Measurements from ENCODE around the gene SEH1L. TPM values are rescaled to one million over a fixed set of nuclear protein-coding genes. Genes with fewer than 3 reads are reported as not detected.

Gene SEH1L
- total RNA-seq, 1 donor from 2014 or later, result 48.6 TPM

DNA sequence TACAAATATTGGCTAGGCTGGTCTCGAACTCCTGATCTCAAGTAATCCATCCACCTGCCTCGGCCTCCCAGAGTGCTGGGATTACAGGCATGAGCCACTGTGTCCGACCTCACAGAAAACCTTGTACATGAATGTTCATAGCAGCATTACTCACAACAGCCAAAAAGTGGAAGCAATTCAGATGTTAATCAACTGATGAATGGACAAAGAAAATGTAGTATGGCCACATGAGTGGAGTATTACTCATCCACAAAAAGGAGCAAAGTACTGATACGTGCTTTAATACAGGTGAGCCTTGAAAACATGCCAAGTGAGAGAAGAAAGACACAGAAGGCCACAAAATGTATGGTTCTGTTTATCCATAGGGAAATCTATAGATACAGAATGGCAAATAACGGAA, 63.9 kb downstream of the SEH1L start:
- H3K4me3 Mint-ChIP-seq, result no peak overlapping the region
- no peak overlapping the region for H3K4me3 ChIP-seq
- no peak overlapping the region for H3K27ac Mint-ChIP-seq
- H3K79me2 ChIP-seq (ENCODE audit: low read depth), result no peaks in the 10 kb centered on the region
- no peak overlapping the region for H3K27ac ChIP-seq
- no peak overlapping the region for H3K9ac ChIP-seq
- no peak overlapping the region for H2AFZ ChIP-seq (replicated peaks)
- no peak overlapping the region for H3K4me2 ChIP-seq
- no peaks in the 10 kb centered on the region for H3F3A ChIP-seq (ENCODE audit: low read depth)
- no peak for DNase-seq (ENCODE audit: low spot score)
- no peaks in the 10 kb centered on the region for H3K27me3 ChIP-seq
- no peaks in the 10 kb centered on the region for H3K4me1 ChIP-seq
- no peaks in the 10 kb centered on the region for H3K9me3 Mint-ChIP-seq
- H3K36me3 Mint-ChIP-seq, result peaks cover 22% of the 10 kb centered on the region
- H3K36me3 ChIP-seq, result peaks cover 3% of the 10 kb centered on the region
- H3K9me3 ChIP-seq (ENCODE audit: low read depth), result no peaks in the 10 kb centered on the region
- no peaks in the 10 kb centered on the region for H4K20me1 ChIP-seq (ENCODE audit: low read depth)
- H3K4me1 Mint-ChIP-seq, result no peaks in the 10 kb centered on the region
- no peaks in the 10 kb centered on the region for H3K27me3 Mint-ChIP-seq (ENCODE audit: insufficient read depth, low read depth)
- TF ChIP-seq EZH2 (IDR thresholded peaks at IDR 0.05) (no peak), EZH2phosphoT487 (IDR thresholded peaks at IDR 0.05) (no peak)
- TF ChIP-seq, protein P1, sequence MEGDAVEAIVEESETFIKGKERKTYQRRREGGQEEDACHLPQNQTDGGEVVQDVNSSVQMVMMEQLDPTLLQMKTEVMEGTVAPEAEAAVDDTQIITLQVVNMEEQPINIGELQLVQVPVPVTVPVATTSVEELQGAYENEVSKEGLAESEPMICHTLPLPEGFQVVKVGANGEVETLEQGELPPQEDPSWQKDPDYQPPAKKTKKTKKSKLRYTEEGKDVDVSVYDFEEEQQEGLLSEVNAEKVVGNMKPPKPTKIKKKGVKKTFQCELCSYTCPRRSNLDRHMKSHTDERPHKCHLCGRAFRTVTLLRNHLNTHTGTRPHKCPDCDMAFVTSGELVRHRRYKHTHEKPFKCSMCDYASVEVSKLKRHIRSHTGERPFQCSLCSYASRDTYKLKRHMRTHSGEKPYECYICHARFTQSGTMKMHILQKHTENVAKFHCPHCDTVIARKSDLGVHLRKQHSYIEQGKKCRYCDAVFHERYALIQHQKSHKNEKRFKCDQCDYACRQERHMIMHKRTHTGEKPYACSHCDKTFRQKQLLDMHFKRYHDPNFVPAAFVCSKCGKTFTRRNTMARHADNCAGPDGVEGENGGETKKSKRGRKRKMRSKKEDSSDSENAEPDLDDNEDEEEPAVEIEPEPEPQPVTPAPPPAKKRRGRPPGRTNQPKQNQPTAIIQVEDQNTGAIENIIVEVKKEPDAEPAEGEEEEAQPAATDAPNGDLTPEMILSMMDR (IDR thresholded peaks at IDR 0.05), result no peak

DNA sequence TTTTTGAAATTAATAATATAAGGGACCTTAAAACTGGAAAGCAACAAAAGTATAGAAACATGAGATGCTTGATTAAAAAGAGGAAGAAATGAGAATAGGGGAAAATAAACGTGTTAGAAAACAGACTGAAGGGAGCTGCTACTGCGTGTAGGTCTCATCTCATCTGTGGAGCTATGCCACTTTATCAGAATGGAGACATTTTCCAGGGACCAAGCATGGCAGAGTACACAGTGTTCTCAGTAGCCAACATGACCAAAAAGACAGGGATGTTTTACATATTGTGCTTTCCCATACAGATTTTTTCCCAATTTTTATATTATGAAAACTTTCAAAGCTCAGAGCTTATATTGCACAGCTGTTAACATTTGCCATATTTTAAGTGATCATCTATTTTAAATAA, 66.4 kb downstream of the SEH1L start:
- Histone ChIP-seq H3K27me3 (no peaks in the 10 kb centered on the region), H3K27ac (no peak overlapping the region), H3K9ac (no peak overlapping the region), H2AFZ (replicated peaks) (no peak overlapping the region), H3F3A (ENCODE audit: low read depth) (no peaks in the 10 kb centered on the region), H3K4me2 (no peak overlapping the region), H3K79me2 (ENCODE audit: low read depth) (no peaks in the 10 kb centered on the region), H3K9me3 (ENCODE audit: low read depth) (no peaks in the 10 kb centered on the region), H3K4me1 (no peaks in the 10 kb centered on the region), H4K20me1 (ENCODE audit: low read depth) (no peaks in the 10 kb centered on the region), H3K36me3 (peaks cover 27% of the 10 kb centered on the region), H3K4me3 (no peak overlapping the region)
- DNase-seq (ENCODE audit: low spot score), result no peak
- Mint-ChIP-seq H3K27ac (no peak overlapping the region), H3K9me3 (no peaks in the 10 kb centered on the region), H3K27me3 (ENCODE audit: insufficient read depth, low read depth) (no peaks in the 10 kb centered on the region), H3K4me1 (no peaks in the 10 kb centered on the region), H3K36me3 (peaks cover 30% of the 10 kb centered on the region), H3K4me3 (no peak overlapping the region)
- TF ChIP-seq EZH2phosphoT487 (IDR thresholded peaks at IDR 0.05), result no peak
- no peak for TF ChIP-seq EZH2 (IDR thresholded peaks at IDR 0.05)
- TF ChIP-seq, protein P1 (IDR thresholded peaks at IDR 0.05), result no peak

DNA sequence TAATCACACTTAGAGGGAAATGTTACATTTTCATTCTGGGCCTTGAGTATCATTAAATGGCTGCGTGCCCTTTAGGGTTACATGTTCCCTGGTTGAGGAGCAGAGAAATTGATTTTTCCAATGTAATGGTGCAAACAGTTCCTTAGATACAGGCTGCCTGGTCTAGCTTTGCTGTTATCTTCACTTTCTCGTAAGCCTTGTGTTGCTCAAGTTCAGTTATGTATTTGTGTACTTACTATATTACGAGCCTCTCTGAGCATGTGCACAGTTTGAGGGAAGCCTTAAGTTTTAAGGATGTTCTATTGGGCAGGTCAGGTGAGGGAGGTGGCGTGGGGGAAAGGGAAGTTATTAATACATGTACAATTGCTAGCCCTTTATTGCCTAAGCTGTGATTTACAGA, 67.0 kb downstream of the SEH1L start:
- H3K4me3 ChIP-seq, result no peak overlapping the region
- H2AFZ ChIP-seq (replicated peaks), result no peak overlapping the region
- H3K27ac ChIP-seq, result no peak overlapping the region
- no peaks in the 10 kb centered on the region for H3K27me3 ChIP-seq
- H3K27ac Mint-ChIP-seq, result no peak overlapping the region
- H3K9me3 Mint-ChIP-seq, result no peaks in the 10 kb centered on the region
- H3F3A ChIP-seq (ENCODE audit: low read depth), result no peaks in the 10 kb centered on the region
- H3K79me2 ChIP-seq (ENCODE audit: low read depth), result no peaks in the 10 kb centered on the region
- no peaks in the 10 kb centered on the region for H4K20me1 ChIP-seq (ENCODE audit: low read depth)
- no peaks in the 10 kb centered on the region for H3K9me3 ChIP-seq (ENCODE audit: low read depth)
- H3K9ac ChIP-seq, result no peak overlapping the region
- H3K4me1 ChIP-seq, result no peaks in the 10 kb centered on the region
- peaks cover 32% of the 10 kb centered on the region for H3K36me3 Mint-ChIP-seq
- no peaks in the 10 kb centered on the region for H3K27me3 Mint-ChIP-seq (ENCODE audit: insufficient read depth, low read depth)
- TF ChIP-seq, protein P1 (IDR thresholded peaks at IDR 0.05), result no peak
- no peak for TF ChIP-seq EZH2phosphoT487 (IDR thresholded peaks at IDR 0.05)
- TF ChIP-seq EZH2 (IDR thresholded peaks at IDR 0.05), result no peak
- H3K4me2 ChIP-seq, result no peak overlapping the region
- no peak overlapping the region for H3K4me3 Mint-ChIP-seq
- DNase-seq (ENCODE audit: low spot score), result no peak
- no peaks in the 10 kb centered on the region for H3K4me1 Mint-ChIP-seq
- peaks cover 31% of the 10 kb centered on the region for H3K36me3 ChIP-seq
